Bronchial epithelial cell (primary cell): ENCODE measurements around the gene SLC22A5. TPM values are rescaled to one million over a fixed set of nuclear protein-coding genes. Genes with fewer than 3 reads are reported as not detected.

Experiments
- DNase-seq: peaks from one replicate; pipeline ENCODE4 v3.0.0-alpha.2; 2010; ENCODE audit warnings: low read depth
- FAIRE-seq: peaks from 2 replicates; lab custom pipeline; 2011; peaks lifted over from hg19 to GRCh38; lab: Jason Lieb, UNC
- H3K27me3 ChIP-seq: 2 replicates; pipeline ENCODE4 v1.5.1; 2011; ENCODE audit warnings: low read length; ENCODE audit not compliant: control insufficient read depth, insufficient read depth
- H3K36me3 ChIP-seq: 2 replicates; pipeline ENCODE4 v1.5.1; 2011; ENCODE audit warnings: low read length; ENCODE audit not compliant: control insufficient read depth, insufficient read depth
- H3K4me3 ChIP-seq: 2 replicates; pipeline ENCODE4 v1.5.1; 2011; ENCODE audit warnings: mild to moderate bottlenecking, low read depth, low read length, control low read depth
- total RNA-seq: library from RNA; depleted of rRNA; stranded (reverse); fragments of >200 nt; gene quantifications from 2 replicates; pipeline ENCODE4 v1.2.1, GENCODE V29; 2014
- TF ChIP-seq, protein P1 (sequence below): IDR thresholded peaks from 2 replicates; pipeline ENCODE4 v1.5.1; 2011; ENCODE audit warnings: mild to moderate bottlenecking, moderate library complexity, low read length, control low read depth, inconsistent platforms; ENCODE audit not compliant: insufficient read depth, severe bottlenecking

The SLC22A5 gene
- total RNA-seq, 1 donor from 2014 or later = 7.1 TPM

- TF ChIP-seq, protein P1, sequence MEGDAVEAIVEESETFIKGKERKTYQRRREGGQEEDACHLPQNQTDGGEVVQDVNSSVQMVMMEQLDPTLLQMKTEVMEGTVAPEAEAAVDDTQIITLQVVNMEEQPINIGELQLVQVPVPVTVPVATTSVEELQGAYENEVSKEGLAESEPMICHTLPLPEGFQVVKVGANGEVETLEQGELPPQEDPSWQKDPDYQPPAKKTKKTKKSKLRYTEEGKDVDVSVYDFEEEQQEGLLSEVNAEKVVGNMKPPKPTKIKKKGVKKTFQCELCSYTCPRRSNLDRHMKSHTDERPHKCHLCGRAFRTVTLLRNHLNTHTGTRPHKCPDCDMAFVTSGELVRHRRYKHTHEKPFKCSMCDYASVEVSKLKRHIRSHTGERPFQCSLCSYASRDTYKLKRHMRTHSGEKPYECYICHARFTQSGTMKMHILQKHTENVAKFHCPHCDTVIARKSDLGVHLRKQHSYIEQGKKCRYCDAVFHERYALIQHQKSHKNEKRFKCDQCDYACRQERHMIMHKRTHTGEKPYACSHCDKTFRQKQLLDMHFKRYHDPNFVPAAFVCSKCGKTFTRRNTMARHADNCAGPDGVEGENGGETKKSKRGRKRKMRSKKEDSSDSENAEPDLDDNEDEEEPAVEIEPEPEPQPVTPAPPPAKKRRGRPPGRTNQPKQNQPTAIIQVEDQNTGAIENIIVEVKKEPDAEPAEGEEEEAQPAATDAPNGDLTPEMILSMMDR = no peak
- FAIRE-seq = no peak
- Histone ChIP-seq H3K4me3 (no peak overlapping the region), H3K27me3 (no peaks in the 10 kb centered on the region), H3K36me3 (no peaks in the 10 kb centered on the region)
- no peak for DNase-seq
Observed at GRCh38 chr5:132417461-132417860, 48.0 kb downstream of the SLC22A5 start.

DNA sequence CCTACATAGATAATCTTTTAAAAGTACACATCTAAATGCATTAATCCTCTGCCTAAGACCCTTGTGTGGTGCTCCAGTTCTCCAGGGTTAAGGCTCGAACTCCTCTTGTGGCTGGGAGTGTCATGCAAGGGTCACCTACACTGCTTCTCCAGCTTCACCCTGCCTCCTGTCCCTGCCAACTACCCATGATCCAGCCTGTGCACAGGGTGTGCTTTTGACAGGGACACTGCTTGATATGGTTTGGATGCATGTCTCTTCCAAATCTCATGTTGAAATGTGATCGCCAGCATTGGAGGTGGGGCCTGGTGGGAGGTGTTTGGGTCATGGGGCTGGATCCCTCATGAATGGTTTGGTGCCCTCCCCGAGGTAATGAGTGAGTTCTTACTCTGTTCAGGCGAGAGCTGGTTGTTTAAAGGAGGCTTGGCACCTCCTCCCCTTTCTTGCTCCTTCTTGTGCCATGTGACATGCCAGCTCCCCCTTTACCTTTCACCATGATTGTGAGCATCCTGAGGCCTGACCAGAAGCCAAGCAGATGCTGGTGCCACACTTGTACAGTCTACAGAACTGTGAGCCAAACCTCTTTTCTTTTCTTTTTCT lies 48.5 kb downstream of the SLC22A5 start:
- Histone ChIP-seq H3K4me3 (no peak overlapping the region), H3K36me3 (no peaks in the 10 kb centered on the region), H3K27me3 (no peaks in the 10 kb centered on the region)
- TF ChIP-seq, protein P1 = no peak
- no peak for DNase-seq
- FAIRE-seq = no peak

DNA sequence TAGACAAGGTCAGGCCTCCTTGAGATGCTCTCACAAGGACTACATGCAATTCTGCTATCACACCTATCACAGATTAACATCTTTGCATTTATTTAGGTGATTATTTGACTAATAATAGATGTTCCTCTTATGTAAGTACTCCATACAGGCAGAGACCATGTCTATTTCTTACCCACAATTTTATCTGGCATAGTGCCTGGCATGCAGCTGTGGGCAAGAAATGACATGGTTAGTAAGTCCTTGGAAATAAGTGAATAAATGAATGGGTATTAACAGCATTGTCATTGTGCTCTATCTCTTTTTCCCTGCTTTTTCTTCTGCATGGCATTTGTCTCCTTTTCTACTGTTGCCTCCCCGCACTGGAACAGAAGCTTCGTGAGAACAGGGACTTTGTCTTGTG lies 49.4 kb downstream of the SLC22A5 start:
- DNase-seq = peak; percentile 44
- no peak for FAIRE-seq
- H3K4me3 ChIP-seq = no peak overlapping the region
- TF ChIP-seq, protein P1 = no peak
- no peaks in the 10 kb centered on the region for H3K27me3 ChIP-seq
- no peaks in the 10 kb centered on the region for H3K36me3 ChIP-seq

GRCh38 chr5:132419502-132420468 lies 50.3 kb downstream of the SLC22A5 start:
- H3K27me3 ChIP-seq = no peaks in the 10 kb centered on the region
- TF ChIP-seq, protein P1 = peak; percentile 77
- no peak for FAIRE-seq
- no peaks in the 10 kb centered on the region for H3K36me3 ChIP-seq
- DNase-seq = peak; percentile 49
- H3K4me3 ChIP-seq = no peak overlapping the region

GRCh38 chr5:132420706-132421272 lies 51.3 kb downstream of the SLC22A5 start:
- no peak for FAIRE-seq

More at GRCh38 chr5:132420706-132421272, 51.3 kb downstream of the SLC22A5 start:
- TF ChIP-seq, protein P1 = no peak
- no peak for DNase-seq
- Histone ChIP-seq H3K36me3 (no peaks in the 10 kb centered on the region), H3K27me3 (no peaks in the 10 kb centered on the region), H3K4me3 (no peak overlapping the region)
